GM18868 (cell line): Measurements from ENCODE around the gene SLC27A6.
"Not testable (repeated sequence)": the region's sequence is repeated elsewhere in the genome, so short reads cannot be mapped to it uniquely, and the experiment has no call there.

ENCODE experiments used
- ATAC-seq: cut with Tn5 transposase; IDR thresholded peaks from one replicate; pipeline ENCODE4 v1.9.1; 2021; ENCODE audit warnings: mild to moderate bottlenecking, moderate library complexity; ENCODE audit not compliant: unreplicated experiment

The SLC27A6 gene

DNA sequence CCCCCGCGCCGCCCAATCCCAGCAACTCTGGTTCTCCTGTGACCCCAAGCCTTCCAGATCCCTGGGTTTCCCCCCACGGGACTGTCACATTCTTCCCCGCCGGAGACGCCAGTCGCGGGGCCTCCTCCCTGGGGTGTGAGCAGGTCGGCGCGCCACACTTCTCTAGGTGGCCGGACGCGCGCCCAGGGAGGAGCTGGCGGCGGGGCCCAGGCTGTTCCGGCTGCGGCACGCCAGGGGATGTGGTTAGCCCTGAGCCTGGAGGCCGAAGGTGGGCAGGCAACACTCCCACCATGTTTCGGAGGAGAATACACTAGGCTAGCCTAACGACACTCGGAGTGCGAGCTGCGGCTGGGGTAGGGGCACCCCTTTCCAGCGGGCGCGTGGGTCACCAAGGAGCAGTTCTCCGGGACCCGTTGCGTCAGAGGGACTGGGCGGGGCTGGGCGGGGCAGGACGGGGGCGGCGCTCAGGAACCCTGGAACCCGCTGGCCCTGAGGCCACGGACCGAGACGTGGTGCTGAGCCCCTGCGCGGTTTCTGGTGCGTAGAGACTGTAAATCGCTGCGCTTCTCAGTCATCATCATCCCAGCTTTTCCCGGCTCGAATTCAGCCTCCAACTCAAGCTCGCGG is at the start of gene SLC27A6:
Gene SLC27A6, plus strand, starts transcription at position 478 of the 627 bp plus-strand sequence. CDS start 650 bp downstream, outside the sequence.
- ATAC-seq, result no peak

DNA sequence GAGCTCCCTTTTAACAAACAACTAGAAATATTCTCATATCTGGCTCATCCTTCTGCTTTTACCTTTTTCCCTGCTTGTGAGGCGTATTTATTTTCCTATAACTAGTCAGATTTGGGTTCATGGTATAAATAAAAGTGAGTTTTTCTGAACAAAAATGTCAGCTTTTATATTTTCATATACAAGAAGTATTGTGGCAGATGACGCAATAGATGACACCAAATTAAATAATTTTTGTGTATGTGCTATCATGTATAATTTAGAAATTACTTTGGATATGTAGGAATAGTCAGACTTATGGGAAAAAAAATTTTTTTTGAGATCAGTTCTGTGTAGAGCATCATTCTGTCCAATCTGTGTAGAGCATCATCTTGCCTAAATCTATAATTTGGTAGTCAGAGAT is 45.7 kb upstream of the SLC27A6 start:
- no peak for ATAC-seq

- no peak for ATAC-seq
These were observed 44.7 kb upstream of the SLC27A6 start for GRCh38 chr5:128920345-128921215.

- ATAC-seq, result no peak
These were observed 41.0 kb upstream of the SLC27A6 start for GRCh38 chr5:128924299-128924698.

- no peak for ATAC-seq
These were observed 39.3 kb upstream of the SLC27A6 start for GRCh38 chr5:128925973-128926372.

- no peak for ATAC-seq
These were observed 37.6 kb upstream of the SLC27A6 start for GRCh38 chr5:128927644-128928043.

GRCh38 chr5:128932232-128932631 is 33.1 kb upstream of the SLC27A6 start:
- not testable (repeated sequence) for ATAC-seq

- not testable (repeated sequence) for ATAC-seq
These were observed 22.2 kb upstream of the SLC27A6 start for GRCh38 chr5:128943100-128943499.

- no peak for ATAC-seq
These were observed 15.3 kb upstream of the SLC27A6 start for GRCh38 chr5:128949847-128950546.

- ATAC-seq, result not testable (repeated sequence)
These were observed 14.0 kb upstream of the SLC27A6 start for GRCh38 chr5:128951301-128951700.

DNA sequence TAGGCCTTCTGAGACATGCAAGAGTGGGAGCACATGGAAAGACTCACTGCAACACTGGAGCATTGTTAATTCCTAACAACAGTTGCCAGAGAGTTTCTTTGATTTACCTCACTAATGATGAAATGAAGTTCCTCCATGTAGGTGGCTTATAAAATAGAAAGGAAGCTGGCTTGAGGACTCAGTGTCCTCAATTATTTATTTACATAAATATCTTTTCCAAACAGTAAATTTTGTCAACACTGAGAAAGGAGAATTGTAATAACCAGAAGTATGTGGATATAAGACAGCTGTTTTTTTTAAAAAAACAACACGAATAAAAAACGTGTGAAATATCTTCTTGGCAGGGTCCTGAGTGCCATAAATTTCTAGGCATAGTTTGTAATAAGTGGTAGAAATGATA is 9.1 kb upstream of the SLC27A6 start:
- ATAC-seq, result no peak

DNA sequence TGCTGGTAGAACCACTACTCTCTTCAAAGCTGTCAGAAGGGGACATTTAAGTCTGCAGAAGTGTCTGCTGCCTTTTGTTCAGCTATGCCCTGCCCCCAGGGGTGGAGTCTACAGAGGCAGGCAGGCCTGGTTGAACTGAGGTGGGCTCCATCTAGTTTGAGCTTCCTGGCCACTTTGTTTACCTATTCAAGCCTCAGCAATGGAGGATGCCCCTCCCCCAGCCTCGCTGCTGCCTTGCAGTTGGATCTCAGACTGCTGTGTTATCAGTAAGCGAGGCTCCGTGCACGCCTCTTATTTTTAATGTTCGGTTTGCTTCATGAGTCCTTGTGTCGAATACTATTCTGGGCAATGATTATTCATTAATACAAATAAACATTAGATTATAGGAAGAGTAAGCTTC is 3.1 kb upstream of the SLC27A6 start:
- no peak for ATAC-seq

GRCh38 chr5:128965638-128966302 is 482 bp downstream of the SLC27A6 start:
- no peak for ATAC-seq

GRCh38 chr5:128966375-128966774 is 1.1 kb downstream of the SLC27A6 start:
- no peak for ATAC-seq

DNA sequence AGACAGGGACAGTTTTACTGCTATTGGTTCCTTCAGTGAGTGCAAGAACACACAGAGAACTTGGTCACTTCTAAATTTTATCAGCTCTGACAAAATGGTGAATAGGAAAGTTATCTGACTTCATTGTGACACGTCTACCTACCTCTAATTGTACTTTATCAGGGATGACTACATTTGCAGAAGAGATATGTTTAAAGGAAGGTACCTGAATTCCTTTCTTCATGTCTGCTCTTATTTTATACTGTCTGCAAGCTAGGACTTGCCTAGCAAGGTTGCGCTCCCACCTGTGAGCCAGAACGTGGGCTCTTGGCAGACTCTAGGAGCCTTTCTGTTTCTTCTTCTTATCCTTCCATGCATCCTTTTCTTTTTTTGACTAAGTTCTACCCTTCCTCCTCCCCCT is 1.6 kb downstream of the SLC27A6 start:
- no peak for ATAC-seq

GRCh38 chr5:128973244-128973643 is 8.0 kb downstream of the SLC27A6 start:
- no peak for ATAC-seq

DNA sequence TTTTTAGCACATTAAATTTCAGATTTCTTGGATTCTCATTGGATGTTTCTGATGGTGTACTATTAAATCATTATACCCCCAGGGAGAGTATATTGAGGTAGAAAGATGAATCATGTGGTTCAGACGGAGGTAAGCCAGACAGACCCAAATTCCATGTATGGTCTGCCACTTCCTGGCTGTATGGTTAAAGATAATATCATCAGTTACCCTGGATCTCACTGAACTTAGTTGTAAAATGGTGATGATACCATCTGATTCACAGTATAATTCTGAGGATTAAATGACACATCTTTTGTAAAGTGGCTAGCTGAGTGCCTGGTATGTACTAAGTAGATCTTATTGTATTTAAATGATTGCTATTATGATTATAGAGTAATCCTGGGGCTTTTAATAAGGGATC is 9.3 kb downstream of the SLC27A6 start:
- no peak for ATAC-seq

GRCh38 chr5:128979761-128980160 is 14.5 kb downstream of the SLC27A6 start:
- no peak for ATAC-seq

GRCh38 chr5:128980917-128981316 is 15.6 kb downstream of the SLC27A6 start:
- no peak for ATAC-seq

GRCh38 chr5:128984480-128984879 is 19.2 kb downstream of the SLC27A6 start:
- ATAC-seq, result no peak

DNA sequence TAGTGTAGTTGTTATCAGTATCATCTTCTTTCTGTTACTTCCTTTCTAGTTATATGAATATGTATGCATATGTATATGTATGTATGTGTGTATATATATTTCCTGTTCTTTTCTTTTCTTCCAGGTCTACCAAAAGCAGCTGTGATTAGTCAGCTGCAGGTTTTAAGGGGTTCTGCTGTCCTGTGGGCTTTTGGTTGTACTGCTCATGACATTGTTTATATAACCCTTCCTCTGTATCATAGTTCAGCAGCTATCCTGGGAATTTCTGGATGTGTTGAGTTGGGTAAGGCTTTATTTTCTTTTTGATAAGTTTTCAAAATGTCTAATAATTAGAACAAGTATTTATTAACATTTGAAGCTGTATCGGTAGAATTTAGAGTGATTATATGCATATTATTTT is 23.2 kb downstream of the SLC27A6 start:
- ATAC-seq, result no peak
